IPS DF 6.9 (cell line): Measurements from ENCODE around the gene TSPY4.
"Not testable (repeated sequence)": the region's sequence is repeated elsewhere in the genome, so short reads cannot be mapped to it uniquely, and the experiment has no call there.

Source experiments
- DNase-seq: peaks from one replicate; pipeline ENCODE4 v3.0.0-alpha.2; 2013; ENCODE audit warnings: low read depth, low spot score
- H3K27ac ChIP-seq: one replicate; pipeline ENCODE4 v1.5.1; 2013; ENCODE audit warnings: low read length, control low read depth
- H3K27me3 ChIP-seq: 2 replicates; pipeline ENCODE4 v1.6.1; 2013; ENCODE audit warnings: mild to moderate bottlenecking, low read length; ENCODE audit not compliant: control insufficient read depth, insufficient read depth
- H3K36me3 ChIP-seq: 2 replicates; pipeline ENCODE4 v1.6.1; 2013; ENCODE audit warnings: low read length; ENCODE audit not compliant: control insufficient read depth, insufficient read depth
- H3K4me1 ChIP-seq: 2 replicates; pipeline ENCODE4 v1.6.1; 2013; ENCODE audit warnings: low read length; ENCODE audit not compliant: control insufficient read depth, insufficient read depth
- H3K4me3 ChIP-seq: 2 replicates; pipeline ENCODE4 v1.5.1; 2013; ENCODE audit warnings: mild to moderate bottlenecking, low read length
- H3K9me3 ChIP-seq: 2 replicates; pipeline ENCODE4 v1.6.1; 2013; ENCODE audit warnings: low read length, inconsistent platforms; ENCODE audit not compliant: control insufficient read depth, insufficient read depth
- WGBS: extraction: QIAGEN DNeasy Blood & Tissue Kit; methylation state at CpG from one replicate; pipeline ENCODE4 v1.1.7; 2013; ENCODE audit warnings: mixed read lengths, missing lambda C conversion rate; ENCODE audit not compliant: insufficient read length, insufficient coverage; 5-methylcytosine and 5-hydroxymethylcytosine counted together

Gene TSPY4

DNA sequence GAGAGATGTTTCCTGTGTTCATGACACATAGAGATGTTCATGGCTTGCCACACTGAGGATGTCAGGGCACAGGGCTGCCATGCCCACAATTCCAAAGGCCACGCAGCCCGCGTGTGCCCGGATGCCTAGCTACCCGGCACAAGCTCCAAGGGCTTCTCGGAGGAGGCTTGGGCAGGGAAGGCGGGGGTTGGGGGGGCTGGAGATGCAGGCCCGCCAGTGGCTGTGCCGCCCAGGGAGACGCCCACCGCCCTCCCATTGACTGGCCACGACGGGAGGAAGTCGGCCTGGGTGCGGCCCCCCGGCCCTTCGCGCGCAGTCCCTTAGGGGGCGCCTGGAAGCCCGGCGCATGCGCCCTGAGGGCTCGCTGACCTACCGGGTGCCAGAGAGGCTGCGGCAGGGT lies at the start of gene TSPY4:
TSPY4 (plus strand) TSS at position 301 of the 400 bp plus-strand sequence; CDS start at position 347, 46 bp downstream.
- not testable (repeated sequence) for H3K9me3 ChIP-seq, H3K36me3 ChIP-seq, H3K27me3 ChIP-seq, H3K27ac ChIP-seq, H3K4me3 ChIP-seq, DNase-seq, H3K4me1 ChIP-seq
- WGBS = no CpG with 5 or more reads among the region's 26 CpGs

- Histone ChIP-seq H3K4me1 (no peaks in the 10 kb centered on the region), H3K9me3 (no peaks in the 10 kb centered on the region), H3K4me3 (no peak overlapping the region), H3K27ac (no peak overlapping the region), H3K27me3 (no peaks in the 10 kb centered on the region), H3K36me3 (no peaks in the 10 kb centered on the region)
- no CpG with 5 or more reads among the region's 7 CpGs for WGBS
- DNase-seq = no peak
These were observed 16.3 kb upstream of the TSPY4 start for GRCh38 chrY:9320996-9321395.

GRCh38 chrY:9357497-9357896 lies 20.2 kb downstream of the TSPY4 start, which contains the start of gene TSPY8:
Gene TSPY8, plus strand, starts transcription at chrY:9357797. Its CDS starts 46 bp downstream, at chrY:9357843.
- not testable (repeated sequence) for DNase-seq, H3K36me3 ChIP-seq, H3K9me3 ChIP-seq, H3K27me3 ChIP-seq, H3K4me1 ChIP-seq, H3K4me3 ChIP-seq, H3K27ac ChIP-seq
- no CpG with 5 or more reads among the region's 25 CpGs for WGBS
